ENCODE measurements around the gene CDH4.

The CDH4 gene

GRCh38 chr20:61757678-61758563, 505.9 kb downstream of the CDH4 start:
- Histone ChIP-seq H3K9me3 (ENCODE audit: control insufficient read depth, insufficient read depth, low read length) (no peaks in the 10 kb centered on the region), H3K4me3 (ENCODE audit: low read depth, low read length) (no peak overlapping the region), H3K9ac (ENCODE audit: low read depth, low read length) (no peak overlapping the region), H3K27me3 (ENCODE audit: control insufficient read depth, insufficient read depth, low read length) (no peaks in the 10 kb centered on the region), H3K36me3 (ENCODE audit: control insufficient read depth, insufficient read depth, low read length) (no peaks in the 10 kb centered on the region), H3K4me1 (ENCODE audit: control insufficient read depth, insufficient read depth, low read length) (no peaks in the 10 kb centered on the region)

- Histone ChIP-seq H3K36me3 (ENCODE audit: control insufficient read depth, insufficient read depth, low read length) (no peaks in the 10 kb centered on the region), H3K4me1 (ENCODE audit: control insufficient read depth, insufficient read depth, low read length) (no peaks in the 10 kb centered on the region), H3K9ac (ENCODE audit: low read depth, low read length) (no peak overlapping the region), H3K4me3 (ENCODE audit: low read depth, low read length) (no peak overlapping the region), H3K9me3 (ENCODE audit: control insufficient read depth, insufficient read depth, low read length) (no peaks in the 10 kb centered on the region), H3K27me3 (ENCODE audit: control insufficient read depth, insufficient read depth, low read length) (no peaks in the 10 kb centered on the region)
These were observed 506.6 kb downstream of the CDH4 start for GRCh38 chr20:61758564-61759200.

GRCh38 chr20:61759286-61760065, 507.4 kb downstream of the CDH4 start:
- H3K4me3 ChIP-seq (ENCODE audit: low read depth, low read length): no peak overlapping the region
- H3K9ac ChIP-seq (ENCODE audit: low read depth, low read length): no peak overlapping the region
- no peaks in the 10 kb centered on the region for H3K27me3 ChIP-seq (ENCODE audit: control insufficient read depth, insufficient read depth, low read length)
- H3K4me1 ChIP-seq (ENCODE audit: control insufficient read depth, insufficient read depth, low read length): no peaks in the 10 kb centered on the region
- no peaks in the 10 kb centered on the region for H3K9me3 ChIP-seq (ENCODE audit: control insufficient read depth, insufficient read depth, low read length)
- H3K36me3 ChIP-seq (ENCODE audit: control insufficient read depth, insufficient read depth, low read length): no peaks in the 10 kb centered on the region

- no peak overlapping the region for H3K4me3 ChIP-seq (ENCODE audit: low read depth, low read length)
- H3K4me1 ChIP-seq (ENCODE audit: control insufficient read depth, insufficient read depth, low read length): no peaks in the 10 kb centered on the region
- H3K9me3 ChIP-seq (ENCODE audit: control insufficient read depth, insufficient read depth, low read length): no peaks in the 10 kb centered on the region
- no peak overlapping the region for H3K9ac ChIP-seq (ENCODE audit: low read depth, low read length)
- no peaks in the 10 kb centered on the region for H3K27me3 ChIP-seq (ENCODE audit: control insufficient read depth, insufficient read depth, low read length)
- H3K36me3 ChIP-seq (ENCODE audit: control insufficient read depth, insufficient read depth, low read length): no peaks in the 10 kb centered on the region
These were observed 508.3 kb downstream of the CDH4 start for GRCh38 chr20:61760321-61760720.

GRCh38 chr20:61760731-61761130, 508.7 kb downstream of the CDH4 start:
- Histone ChIP-seq H3K36me3 (ENCODE audit: control insufficient read depth, insufficient read depth, low read length) (no peaks in the 10 kb centered on the region), H3K9me3 (ENCODE audit: control insufficient read depth, insufficient read depth, low read length) (no peaks in the 10 kb centered on the region), H3K9ac (ENCODE audit: low read depth, low read length) (no peak overlapping the region), H3K4me3 (ENCODE audit: low read depth, low read length) (no peak overlapping the region), H3K4me1 (ENCODE audit: control insufficient read depth, insufficient read depth, low read length) (no peaks in the 10 kb centered on the region), H3K27me3 (ENCODE audit: control insufficient read depth, insufficient read depth, low read length) (no peaks in the 10 kb centered on the region)

GRCh38 chr20:61761453-61762166, 509.5 kb downstream of the CDH4 start:
- H3K27me3 ChIP-seq (ENCODE audit: control insufficient read depth, insufficient read depth, low read length): no peaks in the 10 kb centered on the region
- H3K4me3 ChIP-seq (ENCODE audit: low read depth, low read length): no peak overlapping the region
- H3K4me1 ChIP-seq (ENCODE audit: control insufficient read depth, insufficient read depth, low read length): no peaks in the 10 kb centered on the region
- no peak overlapping the region for H3K9ac ChIP-seq (ENCODE audit: low read depth, low read length)
- H3K36me3 ChIP-seq (ENCODE audit: control insufficient read depth, insufficient read depth, low read length): no peaks in the 10 kb centered on the region
- H3K9me3 ChIP-seq (ENCODE audit: control insufficient read depth, insufficient read depth, low read length): no peaks in the 10 kb centered on the region

GRCh38 chr20:61762167-61762710, 510.2 kb downstream of the CDH4 start:
- no peaks in the 10 kb centered on the region for H3K4me1 ChIP-seq (ENCODE audit: control insufficient read depth, insufficient read depth, low read length)
- no peaks in the 10 kb centered on the region for H3K36me3 ChIP-seq (ENCODE audit: control insufficient read depth, insufficient read depth, low read length)

GRCh38 chr20:61762886-61763739, 511.1 kb downstream of the CDH4 start:
- no peaks in the 10 kb centered on the region for H3K36me3 ChIP-seq (ENCODE audit: control insufficient read depth, insufficient read depth, low read length)
- no peak overlapping the region for H3K4me3 ChIP-seq (ENCODE audit: low read depth, low read length)
- no peak overlapping the region for H3K9ac ChIP-seq (ENCODE audit: low read depth, low read length)
- H3K27me3 ChIP-seq (ENCODE audit: control insufficient read depth, insufficient read depth, low read length): no peaks in the 10 kb centered on the region
- H3K9me3 ChIP-seq (ENCODE audit: control insufficient read depth, insufficient read depth, low read length): no peaks in the 10 kb centered on the region
- no peaks in the 10 kb centered on the region for H3K4me1 ChIP-seq (ENCODE audit: control insufficient read depth, insufficient read depth, low read length)

More at GRCh38 chr20:61762167-61762710, 510.2 kb downstream of the CDH4 start:
- no peak overlapping the region for H3K4me3 ChIP-seq (ENCODE audit: low read depth, low read length)
- no peaks in the 10 kb centered on the region for H3K9me3 ChIP-seq (ENCODE audit: control insufficient read depth, insufficient read depth, low read length)
- H3K9ac ChIP-seq (ENCODE audit: low read depth, low read length): no peak overlapping the region
- no peaks in the 10 kb centered on the region for H3K27me3 ChIP-seq (ENCODE audit: control insufficient read depth, insufficient read depth, low read length)

GRCh38 chr20:61763740-61764400, 511.8 kb downstream of the CDH4 start:
- H3K36me3 ChIP-seq (ENCODE audit: control insufficient read depth, insufficient read depth, low read length): no peaks in the 10 kb centered on the region
- H3K9me3 ChIP-seq (ENCODE audit: control insufficient read depth, insufficient read depth, low read length): no peaks in the 10 kb centered on the region
- no peak overlapping the region for H3K9ac ChIP-seq (ENCODE audit: low read depth, low read length)
- no peaks in the 10 kb centered on the region for H3K4me1 ChIP-seq (ENCODE audit: control insufficient read depth, insufficient read depth, low read length)
- no peak overlapping the region for H3K4me3 ChIP-seq (ENCODE audit: low read depth, low read length)
- H3K27me3 ChIP-seq (ENCODE audit: control insufficient read depth, insufficient read depth, low read length): no peaks in the 10 kb centered on the region

GRCh38 chr20:61764471-61765025, 512.5 kb downstream of the CDH4 start:
- Histone ChIP-seq H3K36me3 (ENCODE audit: control insufficient read depth, insufficient read depth, low read length) (no peaks in the 10 kb centered on the region), H3K9ac (ENCODE audit: low read depth, low read length) (no peak overlapping the region), H3K4me1 (ENCODE audit: control insufficient read depth, insufficient read depth, low read length) (no peaks in the 10 kb centered on the region), H3K27me3 (ENCODE audit: control insufficient read depth, insufficient read depth, low read length) (no peaks in the 10 kb centered on the region), H3K4me3 (ENCODE audit: low read depth, low read length) (no peak overlapping the region), H3K9me3 (ENCODE audit: control insufficient read depth, insufficient read depth, low read length) (no peaks in the 10 kb centered on the region)
